GM18517 (cell line): ENCODE measurements around the gene MAP2K2.
"Not testable (repeated sequence)": the region's sequence is repeated elsewhere in the genome, so short reads cannot be mapped to it uniquely, and the experiment has no call there.

Experiments
- ATAC-seq: cut with Tn5 transposase; IDR thresholded peaks from one replicate; pipeline ENCODE4 v1.9.1; 2021; ENCODE audit warnings: mild to moderate bottlenecking, moderate library complexity; ENCODE audit not compliant: unreplicated experiment

MAP2K2 gene

GRCh38 chr19:4130744-4131438 lies 7.0 kb upstream of the MAP2K2 start:
- no peak for ATAC-seq

DNA sequence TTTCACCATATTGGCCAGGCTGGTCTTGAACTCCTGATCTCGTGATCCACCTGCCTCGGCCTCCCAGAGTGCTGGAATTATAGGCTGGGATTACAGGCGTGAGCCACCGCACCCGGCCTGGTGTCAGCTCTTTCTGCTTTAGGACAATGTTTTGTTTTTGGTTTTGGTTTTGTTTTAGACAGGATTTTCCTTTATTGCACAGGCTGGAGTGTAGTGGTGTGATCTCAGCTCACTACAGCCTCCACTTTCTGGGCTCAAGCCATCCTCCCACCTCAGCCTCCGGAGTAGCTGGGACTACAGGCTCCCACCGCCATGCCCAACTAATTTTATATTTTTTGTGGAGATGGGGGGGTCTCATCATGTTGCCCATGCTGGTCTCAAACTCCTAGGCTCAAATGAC lies 5.1 kb upstream of the MAP2K2 start:
- not testable (repeated sequence) for ATAC-seq

- not testable (repeated sequence) for ATAC-seq
Observed at GRCh38 chr19:4127322-4127721, 3.4 kb upstream of the MAP2K2 start.

DNA sequence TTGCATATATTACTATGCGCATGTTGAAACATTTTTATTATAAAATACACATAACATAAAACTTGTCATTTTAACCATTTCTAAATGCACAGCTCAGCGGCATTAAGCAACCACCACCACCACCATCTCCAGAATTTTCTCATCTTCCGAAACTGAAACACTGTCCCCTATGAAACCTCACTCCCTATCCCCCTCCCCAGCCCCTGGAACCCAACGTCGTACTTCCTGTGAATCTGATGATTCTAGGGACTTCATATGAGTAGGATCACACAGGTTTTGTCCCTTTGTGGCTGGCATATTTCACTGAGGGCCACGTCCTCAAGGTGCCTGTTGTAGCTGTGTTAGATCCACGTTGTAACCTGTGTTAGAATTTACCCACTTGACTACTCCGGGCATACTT lies 716 bp upstream of the MAP2K2 start:
- ATAC-seq, result no peak

DNA sequence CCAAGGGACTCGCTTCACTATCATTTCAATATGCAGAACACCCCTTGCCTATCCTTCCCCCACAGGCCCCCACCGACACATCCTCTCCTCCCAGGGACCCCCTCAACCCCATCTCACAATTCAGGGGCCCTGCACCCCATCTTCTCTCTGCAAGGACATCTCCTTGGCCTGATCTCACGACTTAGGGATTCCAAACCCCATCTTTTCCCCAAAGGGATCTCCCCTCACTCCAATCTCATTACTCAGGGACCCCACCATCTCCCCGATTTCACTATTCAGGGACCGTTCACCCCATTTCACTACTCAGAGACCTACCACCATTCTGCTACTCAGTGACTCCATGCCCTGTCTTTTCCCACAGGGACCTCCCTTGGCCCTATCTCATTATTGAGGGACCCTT lies 1.4 kb downstream of the MAP2K2 start:
- ATAC-seq, result no peak

DNA sequence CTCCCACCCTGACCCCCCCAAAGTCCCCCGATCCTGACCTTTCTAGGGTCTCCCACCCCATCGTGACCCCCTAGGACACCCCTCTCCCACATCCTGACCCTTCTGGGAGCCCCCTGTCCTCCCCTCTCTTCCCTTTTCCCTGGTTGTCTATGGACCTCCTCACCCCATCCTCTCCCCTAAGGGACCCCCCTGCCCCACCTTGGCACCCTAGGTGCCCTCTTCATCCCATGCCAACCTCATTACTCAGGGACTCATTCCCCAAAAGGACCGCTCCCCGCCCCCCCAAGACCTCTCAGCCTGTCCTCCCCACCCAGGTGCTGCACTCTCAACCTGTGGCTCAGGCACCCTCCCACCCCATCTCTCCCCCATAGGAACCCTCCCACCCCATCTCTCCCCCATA lies 2.1 kb downstream of the MAP2K2 start:
- ATAC-seq, result no peak

DNA sequence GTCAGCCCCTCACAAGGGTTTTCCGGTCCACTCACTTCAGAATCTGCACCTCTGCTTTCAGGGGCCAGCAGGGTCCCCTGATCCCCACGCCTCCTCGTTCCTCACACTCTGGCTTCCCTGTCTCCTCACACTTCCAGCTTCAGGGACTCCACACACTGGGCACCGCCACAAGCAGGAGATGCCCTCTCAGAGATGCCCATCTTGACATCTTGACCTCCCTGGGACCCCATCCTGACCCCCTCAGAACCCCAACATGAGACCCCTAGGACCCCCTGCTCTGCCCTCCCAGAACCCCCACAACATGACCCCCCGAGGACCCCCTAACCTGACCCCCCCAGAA lies 2.7 kb downstream of the MAP2K2 start:
- ATAC-seq, result no peak

DNA sequence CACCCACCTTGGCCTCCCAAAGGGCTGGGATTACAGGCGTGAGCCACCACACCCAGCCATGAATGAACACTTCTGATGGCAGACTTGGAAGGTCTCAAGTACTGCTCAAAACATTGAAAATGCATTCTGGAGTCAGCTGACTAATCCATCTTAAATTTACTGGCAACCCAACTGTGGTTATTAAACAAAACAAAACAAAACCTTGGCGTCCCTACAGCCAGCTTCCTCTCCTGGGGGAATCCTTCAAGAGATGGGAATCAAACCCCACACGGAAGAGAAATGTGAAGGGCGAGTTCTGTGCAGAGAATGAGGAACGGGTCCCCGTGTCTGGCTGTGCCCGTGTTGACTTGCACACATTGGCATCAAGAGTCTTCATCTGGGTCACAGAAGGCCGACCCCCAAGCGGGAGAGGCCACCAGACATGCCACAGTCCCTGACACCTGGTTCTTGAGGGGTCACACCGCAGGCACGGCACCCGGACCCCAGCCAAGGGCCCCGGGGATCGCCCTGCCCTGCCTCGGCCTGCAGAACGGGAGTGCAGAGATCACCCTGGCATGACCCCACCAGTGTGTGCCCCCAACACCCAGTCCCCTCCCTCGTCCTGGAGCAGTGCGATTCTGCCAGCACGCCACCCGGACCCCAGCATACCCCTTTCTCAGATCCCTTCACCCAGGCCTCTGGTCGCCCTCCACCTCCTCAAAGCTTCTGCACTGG lies 3.2 kb downstream of the MAP2K2 start:
- ATAC-seq, result no peak

DNA sequence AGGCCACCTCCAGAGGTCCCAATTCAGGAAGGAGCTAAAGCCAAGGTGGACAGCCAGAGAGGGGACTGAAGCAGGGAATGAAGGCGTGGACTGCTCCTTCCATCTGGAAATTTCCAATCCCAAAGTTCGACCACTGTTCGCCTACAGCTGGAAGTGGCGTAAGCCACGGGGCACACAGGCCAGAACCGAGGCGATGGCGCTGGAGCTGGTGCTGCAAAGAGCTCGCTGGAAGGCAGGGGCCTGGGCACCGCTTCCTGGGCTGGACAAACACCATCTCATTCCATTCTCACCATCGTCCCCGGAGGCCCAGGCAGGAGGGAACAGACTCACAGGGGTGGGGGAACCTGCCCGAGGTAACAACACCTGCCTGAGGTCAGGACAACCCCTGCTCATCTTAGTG lies 4.2 kb downstream of the MAP2K2 start:
- ATAC-seq, result no peak

DNA sequence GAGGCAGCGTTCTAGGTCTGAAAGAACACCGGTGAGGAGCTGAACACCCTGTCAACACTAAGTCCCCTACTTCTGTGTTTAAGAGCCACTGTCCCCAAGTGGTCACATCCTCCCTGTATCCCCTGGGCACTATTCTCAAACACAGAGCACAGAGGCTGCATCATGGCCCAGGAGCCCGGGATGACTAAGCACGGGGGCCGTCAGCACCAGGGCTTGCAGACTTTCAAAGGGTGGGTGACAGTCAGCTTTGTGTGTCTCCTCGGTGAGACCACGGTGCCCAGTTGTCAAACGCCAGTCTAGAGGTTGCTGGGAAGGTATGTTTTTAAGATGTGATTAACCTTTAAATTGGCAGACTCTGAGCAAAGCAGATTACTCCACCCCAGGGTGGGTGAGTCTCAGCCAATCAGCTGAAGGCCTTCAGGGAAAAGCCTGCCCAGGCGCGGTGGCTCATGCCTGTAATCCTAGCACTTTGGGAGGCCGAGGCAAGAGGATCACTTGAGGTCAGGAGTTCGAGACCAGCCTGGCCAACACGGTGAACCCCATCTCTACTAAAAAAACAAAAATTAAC lies 8.0 kb downstream of the MAP2K2 start:
- ATAC-seq, result no peak

GRCh38 chr19:4115050-4115817 lies 8.7 kb downstream of the MAP2K2 start:
- ATAC-seq, result peak; percentile 78

DNA sequence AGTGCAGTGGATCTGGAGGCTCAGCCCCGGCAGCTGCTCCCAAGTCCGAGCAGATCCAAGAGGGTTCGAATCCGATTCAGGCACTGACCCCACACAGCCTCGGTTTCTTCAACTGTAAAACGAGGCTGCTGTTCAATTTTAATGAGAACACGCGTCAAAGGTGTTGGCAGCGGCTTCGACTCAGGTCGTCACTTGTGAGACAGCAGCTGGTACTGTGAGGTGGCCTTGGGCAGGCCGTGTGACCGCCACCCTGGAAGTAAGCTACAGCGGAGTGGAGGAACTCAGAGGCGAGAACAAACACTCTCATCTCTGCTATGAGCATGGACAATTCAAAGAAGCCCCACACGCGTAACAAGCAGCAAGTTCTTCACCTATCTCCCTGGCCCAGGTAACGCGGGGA lies 9.7 kb downstream of the MAP2K2 start:
- ATAC-seq, result no peak

GRCh38 chr19:4113398-4114088 lies 10.4 kb downstream of the MAP2K2 start:
- no peak for ATAC-seq

- ATAC-seq, result no peak
Observed at GRCh38 chr19:4112367-4112766, 11.6 kb downstream of the MAP2K2 start.

DNA sequence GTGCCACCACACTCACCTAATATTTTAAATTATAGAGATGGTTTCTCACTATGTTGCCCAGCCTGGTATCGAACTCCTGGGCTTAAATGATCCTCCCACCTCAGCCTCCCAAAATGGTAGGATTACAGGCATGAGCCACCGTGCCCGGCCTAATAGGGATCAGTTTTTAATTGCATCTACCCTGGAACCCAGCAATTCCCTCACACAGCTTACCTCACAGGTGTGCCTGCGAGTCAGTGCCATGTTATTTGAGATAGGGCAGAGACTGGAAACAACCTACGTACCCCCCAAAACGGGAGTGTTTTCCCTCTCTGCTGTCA lies 14.3 kb downstream of the MAP2K2 start:
- ATAC-seq, result no peak

GRCh38 chr19:4108767-4109625 lies 14.9 kb downstream of the MAP2K2 start:
- ATAC-seq, result peak; percentile 57

GRCh38 chr19:4103080-4103433 lies 20.9 kb downstream of the MAP2K2 start:
- no peak for ATAC-seq

GRCh38 chr19:4102339-4103079 lies 21.4 kb downstream of the MAP2K2 start:
- no peak for ATAC-seq

- no peak for ATAC-seq
Observed at GRCh38 chr19:4101496-4101770, 22.5 kb downstream of the MAP2K2 start.
